HCT116 (cell line): ENCODE data around the gene AMMECR1. TPM values are rescaled to one million over a fixed set of nuclear protein-coding genes. Genes with fewer than 3 reads are reported as not detected.

Experiments
- ATAC-seq: fragments of 200-7000 bp; cut with Tn5 transposase; 2 replicates; pipeline ENCODE4 v1.9.1; 2020; ENCODE audit warnings: mild to moderate bottlenecking, moderate library complexity
- BruUV-seq: library from RNA; stranded (reverse); fragments of 400-500 nt; replicated peaks from 2 replicates; lab custom pipeline; 2021; lab: Mats Ljungman, UMichigan
- CTCF ChIA-PET: fragments of 300-600 bp; sonication (Branson Sonifier 250); formaldehyde crosslinking; loops from one replicate; lab custom pipeline; 2021; ENCODE audit warnings: antibody characterized with exemption; lab: Charles Lee
- POLR2A ChIA-PET: fragments of 300-600, 350-600 bp; sonication (Branson Sonifier 250); formaldehyde crosslinking; loops from one replicate; lab custom pipeline; 2021; ENCODE audit warnings: antibody characterized with exemption; lab: Charles Lee
- RAD21 ChIA-PET, 2 experiments: fragments of 300-600 bp; sonication (Branson Sonifier 250); formaldehyde crosslinking; loops; one replicate each; lab custom pipeline; 2023; ENCODE audit warnings: low total read pairs in 2 of 2; ENCODE audit not compliant: uncharacterized antibody in 2 of 2, unreplicated experiment in 2 of 2, low non-redundant PET in 1 of 2; lab: Charles Lee
- DNase-seq: peaks from one replicate; pipeline ENCODE4 v3.0.0-alpha.2; 2010; ENCODE audit warnings: low read depth, low spot score
- H2AFZ ChIP-seq: fragments of 200-600 bp; shearing (Covaris generic), sonication (generic); 2 replicates; pipeline ENCODE4 v1.6.1; 2017; ENCODE audit warnings: low read depth, mixed run types, mixed read lengths, antibody characterized with exemption, low read length; ENCODE audit not compliant: poor library complexity, severe bottlenecking
- H3K27ac ChIP-seq: 2 replicates; pipeline ENCODE4 v1.5.1; 2012; ENCODE audit warnings: low read depth, low read length
- H3K27me3 ChIP-seq: fragments of 200-600 bp; sonication (generic); 2 replicates; pipeline ENCODE4 v1.6.1; 2016; ENCODE audit warnings: mixed run types, low read length, mixed read lengths; ENCODE audit not compliant: insufficient read depth
- H3K36me3 ChIP-seq, 2 experiments: fragments of 200-500 bp in 1 of 2; fragments of 200-600 bp in 1 of 2; sonication (Bioruptor generic) in 1 of 2; sonication (generic) in 1 of 2; 2 replicates each; pipeline versions ENCODE4 v1.5.1 to v1.6.1; 2014 to 2016; ENCODE audit warnings: low read length in 2 of 2, inconsistent platforms in 1 of 2, mixed read lengths in 1 of 2, mixed run types in 1 of 2; ENCODE audit not compliant: insufficient read depth in 2 of 2, control insufficient read depth in 1 of 2
- H3K4me1 ChIP-seq, 2 experiments: fragments of 200-600 bp in 1 of 2; sonication (generic) in 1 of 2; 2 replicates each; pipeline versions ENCODE4 v1.5.1 to v1.6.1; 2012 to 2017; ENCODE audit warnings: low read length in 2 of 2, inconsistent platforms in 1 of 2, mild to moderate bottlenecking in 1 of 2, mixed read lengths in 1 of 2, mixed run types in 1 of 2, moderate library complexity in 1 of 2; ENCODE audit not compliant: insufficient read depth in 2 of 2, control insufficient read depth in 1 of 2
- H3K4me2 ChIP-seq: fragments of 200-600 bp; sonication (generic); 2 replicates; pipeline ENCODE4 v1.6.1; 2017; ENCODE audit warnings: mixed run types, low read length, mixed read lengths
- H3K4me3 ChIP-seq, 2 experiments: fragments of 200-600 bp in 1 of 2; sonication (generic) in 1 of 2; replicated peaks in 1 of 2; 2 replicates each; pipeline ENCODE4 v1.5.1; 2011 to 2016; ENCODE audit warnings: low read length in 2 of 2, control low read depth in 1 of 2, low read depth in 1 of 2, mild to moderate bottlenecking in 1 of 2, mixed read lengths in 1 of 2, mixed run types in 1 of 2
- H3K79me2 ChIP-seq: fragments of 200-600 bp; sonication (generic); 2 replicates; pipeline ENCODE4 v1.6.1; 2017; ENCODE audit warnings: mild to moderate bottlenecking, mixed run types, low read length, moderate library complexity, mixed read lengths; ENCODE audit not compliant: insufficient read depth
- H3K9ac ChIP-seq: fragments of 200-600 bp; sonication (generic); 2 replicates; pipeline ENCODE4 v1.6.1; 2016; ENCODE audit warnings: low read length, mixed read lengths
- H3K9me2 ChIP-seq: fragments of 200-600 bp; sonication (generic), shearing (Covaris generic); 2 replicates; pipeline ENCODE4 v1.6.1; 2017; ENCODE audit warnings: mixed run types, mild to moderate bottlenecking, moderate library complexity; ENCODE audit not compliant: insufficient read depth
- H3K9me3 ChIP-seq, 2 experiments: fragments of 200-500 bp in 1 of 2; fragments of 200-600 bp in 1 of 2; sonication (Bioruptor generic) in 1 of 2; sonication (generic) in 1 of 2; 2 replicates each; pipeline ENCODE4 v1.6.1; 2014 to 2017; ENCODE audit warnings: low read length in 2 of 2, mixed read lengths in 2 of 2, inconsistent platforms in 1 of 2, low read depth in 1 of 2, mild to moderate bottlenecking in 1 of 2, mixed run types in 1 of 2, moderate library complexity in 1 of 2; ENCODE audit not compliant: control insufficient read depth in 1 of 2, insufficient read depth in 1 of 2
- H4K20me1 ChIP-seq: fragments of 200-600 bp; sonication (generic), shearing (Covaris generic); 2 replicates; pipeline ENCODE4 v1.6.1; 2017; ENCODE audit warnings: mixed run types, mild to moderate bottlenecking, moderate library complexity; ENCODE audit not compliant: insufficient read depth
- CBX3 ChIP-seq: IDR thresholded peaks from 2 replicates; pipeline ENCODE4 v1.6.1; 2012; ENCODE audit warnings: low read depth
- CEBPB ChIP-seq: IDR thresholded peaks from 2 replicates; pipeline ENCODE4 v1.6.1; 2012; ENCODE audit warnings: low read depth
- ELF1 ChIP-seq: IDR thresholded peaks from 2 replicates; pipeline ENCODE4 v1.6.1; 2012; ENCODE audit warnings: low read depth, borderline replicate concordance
- EZH2phosphoT487 ChIP-seq: fragments of 200-600 bp; IDR thresholded peaks from 2 replicates; pipeline ENCODE4 v1.6.1; 2018; ENCODE audit warnings: antibody characterized with exemption, borderline replicate concordance
- MAX ChIP-seq: IDR thresholded peaks from 2 replicates; pipeline ENCODE4 v1.6.1; 2012
- POLR2A ChIP-seq: IDR thresholded peaks from 2 replicates; pipeline ENCODE4 v1.7.0; 2011; ENCODE audit warnings: borderline replicate concordance; ENCODE audit not compliant: insufficient read depth, insufficient read length; ENCODE audit errors: extremely low read depth
- POLR2AphosphoS5 ChIP-seq: IDR thresholded peaks from 2 replicates; pipeline ENCODE4 v1.6.1; 2011; ENCODE audit warnings: mild to moderate bottlenecking, low read depth, low read length, moderate library complexity
- RAD21 ChIP-seq: IDR thresholded peaks from 2 replicates; pipeline ENCODE4 v1.6.1; 2012; ENCODE audit warnings: low read depth, mild to moderate bottlenecking
- SIN3A ChIP-seq: IDR thresholded peaks from 2 replicates; pipeline ENCODE4 v1.6.1; 2012; ENCODE audit warnings: low read depth
- SP1 ChIP-seq: IDR thresholded peaks from 2 replicates; pipeline ENCODE4 v1.6.1; 2012; ENCODE audit warnings: low read depth
- SRF ChIP-seq: IDR thresholded peaks from 2 replicates; pipeline ENCODE4 v1.6.1; 2012; ENCODE audit warnings: low read depth
- TCF7L2 ChIP-seq: IDR thresholded peaks from 2 replicates; pipeline ENCODE4 v1.7.0; 2011; ENCODE audit warnings: borderline replicate concordance, inconsistent platforms; ENCODE audit not compliant: insufficient read depth, insufficient read length; ENCODE audit errors: extremely low read depth
- ZFX ChIP-seq: fragments of 450-650 bp; IDR thresholded peaks from 2 replicates; pipeline ENCODE4 v1.6.1; 2017
- ZNF274 ChIP-seq: fragments of 200-500 bp; sonication (Bioruptor generic); IDR thresholded peaks from 2 replicates; pipeline ENCODE4 v1.6.1; 2014; ENCODE audit warnings: mild to moderate bottlenecking, low read depth, low read length, inconsistent platforms
- intact Hi-C: fragments of 100-400 bp; cut with micrococcal nuclease; formaldehyde crosslinking; loops from 2 replicates; pipeline ENCODE4 v1.10.0; 2022
- total RNA-seq: library from RNA; stranded (reverse); gene quantifications from one replicate; pipeline ENCODE4 v1.2.1, GENCODE V29; 2021; ENCODE audit not compliant: unreplicated experiment
- TF ChIP-seq, protein P1 (sequence below): IDR thresholded peaks from 2 replicates; pipeline ENCODE4 v1.6.1; 2012; ENCODE audit warnings: low read depth
- TF ChIP-seq, protein P2 (sequence below): IDR thresholded peaks from 2 replicates; pipeline ENCODE4 v1.6.1; 2012

Gene AMMECR1
- total RNA-seq, 1 experiment from 2014 or later: 9.2 TPM

GRCh38 chrX:110178179-110178865 is 139.6 kb downstream of the AMMECR1 start (continued):
- TF ChIP-seq CBX3 (no peak), SRF (no peak), POLR2AphosphoS5 (no peak), ZNF274 (no peak), POLR2A (no peak), EZH2phosphoT487 (no peak)
- TF ChIP-seq, protein P1, sequence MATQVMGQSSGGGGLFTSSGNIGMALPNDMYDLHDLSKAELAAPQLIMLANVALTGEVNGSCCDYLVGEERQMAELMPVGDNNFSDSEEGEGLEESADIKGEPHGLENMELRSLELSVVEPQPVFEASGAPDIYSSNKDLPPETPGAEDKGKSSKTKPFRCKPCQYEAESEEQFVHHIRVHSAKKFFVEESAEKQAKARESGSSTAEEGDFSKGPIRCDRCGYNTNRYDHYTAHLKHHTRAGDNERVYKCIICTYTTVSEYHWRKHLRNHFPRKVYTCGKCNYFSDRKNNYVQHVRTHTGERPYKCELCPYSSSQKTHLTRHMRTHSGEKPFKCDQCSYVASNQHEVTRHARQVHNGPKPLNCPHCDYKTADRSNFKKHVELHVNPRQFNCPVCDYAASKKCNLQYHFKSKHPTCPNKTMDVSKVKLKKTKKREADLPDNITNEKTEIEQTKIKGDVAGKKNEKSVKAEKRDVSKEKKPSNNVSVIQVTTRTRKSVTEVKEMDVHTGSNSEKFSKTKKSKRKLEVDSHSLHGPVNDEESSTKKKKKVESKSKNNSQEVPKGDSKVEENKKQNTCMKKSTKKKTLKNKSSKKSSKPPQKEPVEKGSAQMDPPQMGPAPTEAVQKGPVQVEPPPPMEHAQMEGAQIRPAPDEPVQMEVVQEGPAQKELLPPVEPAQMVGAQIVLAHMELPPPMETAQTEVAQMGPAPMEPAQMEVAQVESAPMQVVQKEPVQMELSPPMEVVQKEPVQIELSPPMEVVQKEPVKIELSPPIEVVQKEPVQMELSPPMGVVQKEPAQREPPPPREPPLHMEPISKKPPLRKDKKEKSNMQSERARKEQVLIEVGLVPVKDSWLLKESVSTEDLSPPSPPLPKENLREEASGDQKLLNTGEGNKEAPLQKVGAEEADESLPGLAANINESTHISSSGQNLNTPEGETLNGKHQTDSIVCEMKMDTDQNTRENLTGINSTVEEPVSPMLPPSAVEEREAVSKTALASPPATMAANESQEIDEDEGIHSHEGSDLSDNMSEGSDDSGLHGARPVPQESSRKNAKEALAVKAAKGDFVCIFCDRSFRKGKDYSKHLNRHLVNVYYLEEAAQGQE: no peak
- TF ChIP-seq, all 23 proteins: peak for 0

DNA sequence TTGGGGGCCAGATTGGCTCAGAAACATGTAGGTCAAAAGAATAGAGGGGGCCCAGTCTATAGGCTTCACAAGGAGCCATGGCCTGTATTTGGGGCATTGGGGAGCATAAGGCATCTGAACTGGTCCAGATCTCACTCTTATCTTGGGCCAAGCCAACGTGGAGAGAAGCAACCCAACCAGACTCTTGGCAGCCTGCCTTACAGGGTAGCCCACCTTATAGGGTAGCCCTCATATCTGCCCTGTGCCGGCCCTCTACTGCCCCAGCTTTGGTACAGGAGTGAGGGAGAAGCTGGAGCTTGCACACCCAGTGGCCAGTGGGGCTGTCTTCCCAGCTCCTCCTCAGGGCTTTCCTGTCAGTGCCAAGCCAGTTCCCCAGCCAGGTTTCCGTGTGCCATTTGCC is 142.2 kb downstream of the AMMECR1 start:
- no peaks in the 10 kb centered on the region for H3K79me2 ChIP-seq
- BruUV-seq: no TSS peak
- peaks cover 29 to 39% of the 10 kb centered on the region in 2 experiments for H3K4me1 ChIP-seq
- no peak overlapping the region for H2AFZ ChIP-seq
- H3K4me3 ChIP-seq: no peak overlapping the region
- H3K9ac ChIP-seq: no peak overlapping the region
- H4K20me1 ChIP-seq: no peaks in the 10 kb centered on the region
- ATAC-seq (no peak), DNase-seq (no peak)
- no peaks in the 10 kb centered on the region for H3K9me3 ChIP-seq
- no peak overlapping the region for H3K27ac ChIP-seq
- intact Hi-C loops: no loop called here
- no peaks in the 10 kb centered on the region for H3K9me2 ChIP-seq
- ChIA-PET RAD21 (no interaction called here), CTCF (no interaction called here), POLR2A (no interaction called here)
- H3K27me3 ChIP-seq: no peaks in the 10 kb centered on the region
- no peaks in the 10 kb centered on the region for H3K36me3 ChIP-seq
- H3K4me2 ChIP-seq: no peak overlapping the region
- TF ChIP-seq ELF1 (no peak), RAD21 (no peak), MAX (no peak), CEBPB (no peak), TCF7L2 (no peak), SP1 (no peak), SIN3A (no peak), ZFX (no peak)
- TF ChIP-seq, protein P1: no peak
- TF ChIP-seq, protein P2, sequence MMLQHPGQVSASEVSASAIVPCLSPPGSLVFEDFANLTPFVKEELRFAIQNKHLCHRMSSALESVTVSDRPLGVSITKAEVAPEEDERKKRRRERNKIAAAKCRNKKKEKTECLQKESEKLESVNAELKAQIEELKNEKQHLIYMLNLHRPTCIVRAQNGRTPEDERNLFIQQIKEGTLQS: no peak
